Esophagus muscularis mucosa (tissue), 4 donors: ENCODE results near the gene NACAD. TPM values are rescaled to one million over a fixed set of nuclear protein-coding genes. Genes with fewer than 3 reads are reported as not detected.

ENCODE experiments used
- DNase-seq: peaks from one replicate; pipeline ENCODE4 v3.0.0-alpha.2; 2017; ENCODE audit errors: extremely low spot score
- H3K27ac ChIP-seq, 4 donors: fragments of 200-600 bp; sonication (generic); replicated peaks in 1 of 4; 1 replicate in 3 of 4; 2 replicates in 1 of 4; pipeline ENCODE4 v1.5.1; 2016 to 2019; ENCODE audit warnings: mild to moderate bottlenecking in 1 of 4
- H3K27me3 ChIP-seq, 4 donors: fragments of 200-600 bp; sonication (generic); one replicate each; pipeline versions ENCODE4 v1.5.1 to v1.6.0; 2016 to 2019
- H3K36me3 ChIP-seq, 4 donors: fragments of 200-600 bp; sonication (generic); one replicate each; pipeline ENCODE4 v1.5.1; 2016 to 2019
- H3K4me1 ChIP-seq, 4 donors: fragments of 200-600 bp; sonication (generic); one replicate each; pipeline ENCODE4 v1.5.1; 2016 to 2019
- H3K4me3 ChIP-seq, 4 donors: fragments of 200-600 bp; sonication (generic); 1 replicate in 2 of 4; 2 replicates in 2 of 4; pipeline ENCODE4 v1.5.1; 2016 to 2019; ENCODE audit warnings: mild to moderate bottlenecking in 4 of 4, moderate library complexity in 1 of 4
- H3K9me3 ChIP-seq, 4 donors: fragments of 200-600 bp; sonication (generic); 1 replicate in 3 of 4; 2 replicates in 1 of 4; pipeline ENCODE4 v1.5.1; 2016 to 2019
- CTCF ChIP-seq, 3 experiments: fragments of 200-600 bp in 2 of 3; fragments of 450-650 bp in 1 of 3; sonication (generic) in 2 of 3; IDR thresholded peaks; one replicate each; pipeline ENCODE4 v1.5.1; 2017 to 2019; ENCODE audit warnings: antibody characterized with exemption in 3 of 3, mild to moderate bottlenecking in 2 of 3, moderate library complexity in 1 of 3
- EP300 ChIP-seq: sonication (generic); formaldehyde crosslinking; IDR thresholded peaks from one replicate; pipeline ENCODE4 v1.6.1; 2017; ENCODE audit warnings: antibody characterized with exemption
- POLR2A ChIP-seq: fragments of 450-650 bp; IDR thresholded peaks from one replicate; pipeline ENCODE4 v1.6.1; 2017; ENCODE audit warnings: antibody characterized with exemption, moderate library complexity, mild to moderate bottlenecking, low read depth
- POLR2AphosphoS5 ChIP-seq, 2 donors: sonication (generic); formaldehyde crosslinking; IDR thresholded peaks; one replicate each; pipeline ENCODE4 v1.6.1; 2017; ENCODE audit warnings: antibody characterized with exemption in 2 of 2
- WGBS: methylation state at CpG from one replicate; pipeline ENCODE4 v1.1.5; 2018; 5-methylcytosine and 5-hydroxymethylcytosine counted together
- intact Hi-C: fragments of 100-400 bp; cut with DNase I; formaldehyde crosslinking; loops from one replicate; pipeline ENCODE4 v1.15.1; 2023
- small RNA-seq, 3 donors: library from RNA; depleted of rRNA; stranded (forward); fragments of <200 nt; gene quantifications; one replicate each; pipeline ENCODE3, GENCODE V24; 2016
- total RNA-seq, 4 donors: library from RNA; depleted of rRNA; stranded (reverse); fragments of >200 nt; gene quantifications; one replicate each; pipeline versions ENCODE4 v1.1.0 to v1.2.1, GENCODE V29; 2016

Gene NACAD
- total RNA-seq, 4 donors from 2014 or later = 7.3 to 15.5 (median 10.8) TPM

DNA sequence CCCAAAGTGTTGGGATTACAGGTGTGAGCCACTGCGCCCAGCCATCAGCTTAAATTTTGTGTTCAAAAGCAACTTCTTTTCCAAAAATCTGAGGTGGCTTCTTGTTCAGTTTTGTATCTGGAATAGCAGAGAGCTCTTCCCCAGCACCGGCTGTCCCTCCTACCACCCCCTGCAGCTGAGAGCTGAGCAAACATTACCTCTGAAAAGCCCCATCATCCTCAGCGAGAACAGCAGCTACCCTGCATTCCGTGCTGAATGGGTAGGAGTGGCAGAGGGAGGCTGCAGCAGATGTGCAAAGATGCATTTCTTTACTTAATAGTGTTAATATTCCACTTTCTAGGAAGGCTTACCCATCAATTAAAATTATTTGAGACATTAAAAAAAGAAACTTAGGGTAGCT lies 56.9 kb downstream of the NACAD start:
- Histone ChIP-seq H3K36me3 (peaks cover 0 to 21% (median 12%) of the 10 kb centered on the region in 4 donors), H3K9me3 (no peaks in the 10 kb centered on the region), H3K4me1 (peaks cover 0 to 26% (median 6%) of the 10 kb centered on the region in 4 donors), H3K4me3 (no peak overlapping the region), H3K27ac (no peak overlapping the region), H3K27me3 (no peaks in the 10 kb centered on the region)
- no peak for DNase-seq
- WGBS = 80% methylated on average over 4 of the region's 4 CpGs
- TF ChIP-seq POLR2AphosphoS5 (IDR thresholded peaks at IDR 0.05) (no peak), POLR2A (no peak), CTCF (IDR thresholded peaks at IDR 0.05) (no peak), EP300 (no peak)
- intact Hi-C loops = no loop called here

Small RNAs within 50 kb of the gene (small RNA-seq; reads per million reads assigned to genes)
- gene SNORA5A (1.5 to 6.6 (median 2.8) reads per million in 3 donors), gene SNORA5B (0 reads per million in 3 donors), gene SNORA5C (58.0 to 270 (median 66.2) reads per million in 3 donors)

Other genes starting within 250 kb of the NACAD start
- gene H2AZ2, start 240.9 kb downstream of the NACAD start, total RNA-seq = 100 to 1,000 TPM; 175 to 227 (median 203) TPM
- gene PURB, start 203.4 kb downstream of the NACAD start, total RNA-seq = 10 to 100 TPM; 40.9 to 50.2 (median 46.3) TPM
- 1 to 10 TPM in 3 of 4 donors, under 1 TPM in 1; 0.78 to 6.8 (median 3.1) TPM for gene MYO1G, start 110.0 kb downstream of the NACAD start, total RNA-seq
- 10 to 100 TPM; 40.3 to 61.7 (median 49.4) TPM for gene CCM2, start 88.8 kb downstream of the NACAD start, total RNA-seq
- gene TBRG4, start 22.7 kb upstream of the NACAD start, total RNA-seq = 10 to 100 TPM; 45.7 to 60.1 (median 53.7) TPM
- gene RAMP3, start 68.8 kb upstream of the NACAD start, total RNA-seq = 100 to 1,000 TPM in 2 of 4 donors, 10 to 100 TPM in 2; 30.7 to 112 (median 77.2) TPM